CD4-positive, alpha-beta T cell treated with Interleukin-17A for 4 hours (primary cell): ENCODE data around the gene NEK1.
"Not testable (repeated sequence)": the region's sequence is repeated elsewhere in the genome, so short reads cannot be mapped to it uniquely, and the experiment has no call there.

Experiments
- DNase-seq: peaks from one replicate; pipeline ENCODE4 v3.0.0-alpha.2; 2020; ENCODE audit warnings: mixed read lengths

Gene NEK1

DNA sequence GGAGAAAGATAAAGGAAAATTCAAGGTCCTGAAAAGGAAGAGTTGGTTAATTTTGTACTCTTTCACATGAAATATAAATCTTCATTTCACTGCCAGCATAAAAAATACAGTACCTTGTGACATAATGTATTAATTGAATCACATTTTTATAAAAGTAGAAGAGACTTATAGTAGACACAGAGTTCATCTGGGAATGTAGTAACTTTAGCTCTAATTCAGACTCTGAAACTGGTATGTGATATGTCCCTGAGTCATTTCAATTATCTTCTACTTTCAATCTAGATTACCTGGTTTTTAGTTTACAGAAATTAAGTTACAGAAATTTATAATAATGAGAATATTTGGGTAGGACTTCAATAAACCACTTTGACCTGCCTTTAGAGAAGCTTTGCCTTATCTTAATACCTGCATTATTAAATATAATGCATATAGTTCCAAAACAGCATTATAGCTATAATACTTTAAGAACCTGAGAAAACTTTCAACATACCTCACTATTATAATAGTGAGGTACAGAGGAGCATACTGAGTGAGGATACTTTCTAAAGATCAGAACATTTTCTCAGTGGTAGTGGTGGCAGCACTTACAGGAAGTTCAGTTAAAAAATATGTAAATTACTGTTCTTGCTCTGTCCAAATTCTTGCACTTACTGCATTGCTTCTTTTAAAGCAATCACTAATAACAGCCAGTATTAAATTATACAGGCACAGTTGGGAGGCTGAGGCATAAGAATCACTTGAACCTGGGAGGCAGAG, 11.2 kb downstream of the NEK1 start:
- no peak for DNase-seq

DNA sequence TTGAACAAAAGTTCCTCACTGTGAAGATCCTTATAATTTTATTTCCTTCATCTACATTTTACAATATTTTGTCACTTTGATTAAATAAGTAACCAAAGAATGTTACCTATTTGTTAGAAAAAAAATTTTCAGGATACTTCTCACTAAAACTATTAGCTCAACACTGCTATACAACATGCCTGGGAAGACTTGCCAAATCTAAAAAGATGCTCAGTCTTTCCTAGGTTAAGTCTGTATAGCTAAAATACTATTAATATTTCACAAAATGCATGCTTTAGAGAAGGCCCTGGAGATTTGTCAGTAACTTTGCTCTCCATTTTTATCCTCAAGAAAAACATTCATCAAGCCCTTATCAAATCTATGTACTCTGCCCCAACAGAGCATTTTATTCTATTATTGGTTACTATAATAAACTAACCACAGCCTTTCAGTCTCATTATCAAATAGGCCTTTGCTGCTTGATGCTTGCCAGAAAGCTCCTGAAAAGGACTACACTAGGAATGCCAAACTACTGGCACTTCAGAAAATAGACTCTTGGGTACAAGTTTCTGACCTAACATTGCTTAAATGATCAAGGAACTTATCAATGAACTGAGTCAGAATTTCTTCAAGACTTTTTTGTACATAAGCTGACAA, 17.7 kb downstream of the NEK1 start:
- DNase-seq: no peak

DNA sequence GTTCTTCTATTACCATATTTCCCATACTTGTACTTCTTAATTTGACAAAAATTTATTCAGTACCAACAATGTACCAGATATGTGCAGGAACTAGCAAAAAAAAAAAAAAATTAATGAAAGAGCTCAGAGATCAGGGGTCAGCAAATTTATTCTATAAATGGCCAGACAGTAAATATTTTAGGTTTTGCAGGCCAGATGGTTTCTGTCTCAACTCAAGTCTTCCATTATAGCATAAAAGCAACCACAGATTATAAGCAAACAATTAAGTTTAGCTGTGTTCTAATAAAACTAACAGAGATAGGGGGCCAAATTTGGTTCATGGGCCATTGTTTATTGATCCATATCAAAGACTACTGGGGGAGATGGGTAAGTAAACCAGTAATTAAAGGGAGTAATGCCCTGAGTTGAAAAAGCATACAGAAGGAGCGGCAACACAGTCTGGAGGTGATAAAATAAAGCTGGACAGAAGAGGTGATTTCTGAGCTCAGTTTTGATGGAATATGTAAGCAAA, 19.3 kb downstream of the NEK1 start:
- no peak for DNase-seq

DNA sequence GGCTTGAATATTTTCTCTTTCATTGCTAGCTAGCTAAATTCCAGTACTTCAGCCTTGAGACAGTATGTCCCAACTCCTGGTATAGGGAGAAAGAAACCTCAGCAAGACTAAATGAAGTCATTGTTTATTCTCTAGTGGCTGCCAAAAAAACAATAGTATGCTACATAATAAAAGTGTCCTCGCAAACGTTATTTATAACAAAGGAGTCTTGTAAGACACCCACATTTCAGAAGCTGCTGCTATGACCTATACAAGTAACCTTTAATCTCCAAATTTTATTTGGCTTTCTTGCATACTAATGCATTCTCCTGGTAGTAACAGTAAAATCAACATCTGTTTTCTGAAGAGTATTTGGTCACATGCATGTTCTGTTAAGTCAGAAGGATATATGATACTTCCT, 28.8 kb downstream of the NEK1 start:
- no peak for DNase-seq

DNA sequence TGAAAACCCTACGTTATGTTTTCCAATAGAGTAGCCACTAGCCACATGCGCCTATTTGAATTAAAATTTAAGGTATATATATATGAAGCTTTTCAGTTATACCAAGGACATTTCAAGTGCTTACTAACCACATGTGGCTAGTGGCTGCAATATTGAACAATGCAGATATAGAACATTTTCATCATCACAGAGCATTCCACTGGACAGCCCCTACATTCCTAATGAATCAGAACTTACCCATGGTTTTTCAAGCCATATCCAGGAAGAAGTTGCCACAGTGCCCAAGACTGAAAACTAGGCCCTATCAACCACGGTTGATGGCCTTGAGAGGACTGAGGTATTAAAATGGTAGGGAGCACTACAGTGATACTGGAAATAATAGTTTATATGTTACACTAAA, 29.7 kb downstream of the NEK1 start:
- DNase-seq: no peak

DNA sequence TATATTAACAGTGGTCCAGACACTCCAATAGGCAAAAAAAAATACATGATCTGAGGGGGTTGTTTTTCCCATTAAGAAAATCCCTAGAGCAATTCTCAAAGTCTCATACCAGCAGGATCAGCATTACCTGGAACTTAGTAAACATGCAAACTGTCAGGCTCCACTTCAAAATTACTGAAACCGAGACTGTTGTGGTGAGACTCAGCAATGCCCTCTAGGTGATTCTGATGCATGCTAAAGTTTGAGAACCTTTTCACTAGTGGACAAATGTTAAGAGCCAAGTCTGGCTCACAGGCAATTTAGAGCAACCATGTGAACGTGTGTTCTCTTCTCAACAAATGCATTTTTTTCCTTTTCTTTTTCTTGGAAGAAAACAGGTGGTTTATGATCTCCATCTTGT, 30.2 kb downstream of the NEK1 start:
- DNase-seq: no peak

DNA sequence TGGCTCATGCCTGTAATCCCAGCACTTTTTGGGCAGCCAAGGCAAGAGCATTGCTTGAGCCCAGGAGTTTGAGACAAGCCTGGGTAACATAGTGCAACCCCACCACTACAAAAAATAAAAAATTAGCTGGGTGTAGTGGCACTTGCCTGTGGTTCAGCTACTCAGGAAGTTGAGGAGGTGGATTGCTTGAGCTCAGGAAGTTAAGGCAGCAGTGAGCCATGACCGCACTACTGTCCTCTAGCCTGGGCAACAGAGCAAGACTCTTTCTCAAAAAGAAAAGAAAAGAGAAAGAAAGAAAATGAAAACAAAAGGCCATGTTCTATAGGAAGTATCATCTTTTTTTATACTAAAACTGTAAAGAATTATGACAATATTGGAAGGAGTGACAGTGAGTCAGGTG, 38.5 kb downstream of the NEK1 start:
- DNase-seq: no peak

DNA sequence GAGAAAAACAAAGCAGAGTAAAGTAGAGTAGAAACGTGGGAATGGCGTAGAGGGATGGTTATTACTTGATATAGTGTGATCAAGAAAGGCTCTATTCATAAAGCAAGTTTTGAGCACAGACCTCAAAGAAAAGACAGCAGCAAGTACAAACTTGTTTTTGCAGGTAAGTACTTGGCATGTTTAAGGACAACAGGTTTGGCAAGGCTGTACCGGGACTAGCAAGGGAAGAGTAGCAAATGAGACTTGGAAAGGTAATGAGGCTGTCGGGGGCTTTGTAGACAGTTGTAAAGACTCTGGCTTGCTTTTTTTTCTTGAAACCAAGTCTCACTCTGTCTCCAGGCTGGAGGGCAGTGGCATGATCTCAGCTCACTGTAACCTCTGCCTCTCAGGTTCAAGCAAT, 40.9 kb downstream of the NEK1 start:
- DNase-seq: no peak

DNA sequence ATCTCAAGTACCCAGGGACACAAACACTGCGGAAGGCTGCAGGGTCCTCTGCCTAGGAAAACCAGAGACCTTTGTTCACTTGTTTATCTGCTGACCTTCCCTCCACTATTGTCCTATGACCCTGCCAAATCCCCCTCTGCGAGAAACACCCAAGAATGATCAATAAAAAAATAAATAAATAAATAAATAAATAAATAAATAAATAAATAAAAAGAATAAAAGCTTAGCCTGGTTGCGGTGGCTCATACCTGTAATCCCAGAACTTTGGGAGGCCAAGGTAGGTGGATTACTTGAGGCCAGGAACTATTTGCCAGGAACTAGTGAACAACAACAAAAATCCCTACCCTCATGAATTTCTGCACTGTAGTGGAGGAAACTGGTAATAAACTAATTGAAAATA, 41.4 kb downstream of the NEK1 start:
- DNase-seq: not testable (repeated sequence)

DNA sequence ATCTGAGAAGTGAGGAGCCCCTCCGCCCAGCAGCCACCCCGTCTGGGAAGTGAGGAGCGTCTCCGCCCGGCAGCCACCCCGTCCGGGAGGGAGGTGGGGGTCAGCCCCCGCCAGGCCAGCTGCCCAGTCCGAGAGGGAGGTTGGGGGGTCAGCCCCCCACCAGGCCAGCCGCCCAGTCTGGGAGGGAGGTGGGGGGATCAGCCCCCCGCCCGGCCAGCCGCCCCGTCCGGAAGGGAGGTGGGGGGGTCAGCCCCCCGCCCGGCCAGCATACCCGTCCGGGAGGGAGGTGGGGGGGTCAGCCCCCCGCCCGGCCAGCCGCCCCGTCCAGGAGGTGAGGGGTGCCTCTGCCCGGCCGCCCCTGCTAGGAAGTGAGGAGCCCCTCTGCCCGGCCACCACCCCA, 42.1 kb downstream of the NEK1 start:
- not testable (repeated sequence) for DNase-seq

DNA sequence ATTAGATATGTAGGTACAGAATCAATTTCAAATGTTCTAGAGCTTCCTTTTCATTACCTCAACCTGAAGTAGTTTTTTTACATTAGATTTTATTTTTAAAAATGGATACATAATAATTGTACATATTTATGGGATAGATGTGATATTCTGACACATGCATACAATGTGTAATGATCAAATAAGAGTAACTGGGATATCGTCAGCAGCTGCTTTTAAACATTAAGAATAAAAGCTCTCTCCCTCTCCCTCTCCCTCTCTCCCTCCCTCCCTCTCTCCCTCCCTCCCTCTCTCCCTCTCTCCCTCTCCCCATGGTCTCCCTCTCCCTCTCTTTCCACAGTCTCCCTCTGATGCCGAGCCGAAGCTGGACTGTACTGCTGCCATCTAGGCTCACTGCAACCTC, 43.2 kb downstream of the NEK1 start:
- not testable (repeated sequence) for DNase-seq

DNA sequence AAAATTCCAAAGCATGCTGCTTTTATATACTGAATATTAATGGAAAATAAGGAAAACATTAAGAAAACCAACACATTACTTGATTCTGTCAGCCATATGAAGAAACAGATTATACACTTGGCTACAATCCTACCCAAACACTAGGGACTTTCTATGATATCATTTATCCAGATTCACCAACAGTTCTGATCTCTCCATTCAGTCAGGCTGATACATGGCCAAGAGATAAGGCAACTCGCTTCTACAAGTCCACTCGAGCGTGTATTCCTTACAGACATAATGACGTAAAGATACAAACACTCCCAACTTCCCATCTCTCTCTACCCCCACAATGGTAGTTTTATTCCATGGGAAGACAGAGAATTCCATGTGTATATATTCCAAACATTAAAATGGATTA, 44.5 kb downstream of the NEK1 start:
- DNase-seq: no peak

DNA sequence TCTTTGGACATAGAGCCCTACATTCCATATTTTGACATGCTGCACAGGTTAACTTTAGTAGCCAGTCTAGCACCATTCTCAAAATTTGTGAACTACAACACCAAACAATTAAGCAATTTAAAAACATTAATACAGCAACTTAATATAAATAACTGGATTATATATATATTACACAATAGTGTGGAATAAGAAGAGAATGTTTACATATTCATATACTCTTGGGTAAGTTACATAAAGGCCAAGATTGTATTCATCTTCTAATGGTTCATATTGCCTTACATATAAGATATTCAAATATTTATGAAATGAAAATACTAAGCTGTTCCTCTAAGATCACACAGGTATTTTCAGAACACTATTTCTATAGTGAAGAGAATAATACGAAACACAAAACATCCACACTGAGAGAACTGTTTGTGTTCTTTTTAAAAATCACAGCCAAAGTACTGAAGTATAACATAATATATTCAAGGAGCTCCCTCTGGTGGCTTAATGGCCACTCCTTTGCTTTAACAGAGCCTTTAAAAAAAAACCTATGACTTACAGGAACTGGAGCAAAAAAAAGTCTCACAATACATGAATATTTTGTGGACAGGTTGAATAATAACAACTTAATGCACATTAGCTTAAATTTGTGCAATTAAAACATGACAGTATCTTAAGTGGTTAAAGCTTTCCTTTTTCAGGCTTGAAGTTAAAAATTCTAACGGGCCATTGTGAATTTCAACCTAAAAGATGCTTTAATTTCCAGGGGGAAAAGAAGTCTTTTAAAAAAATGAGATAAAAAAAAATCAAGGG, 46.2 kb downstream of the NEK1 start:
- DNase-seq: peak; percentile 42

DNA sequence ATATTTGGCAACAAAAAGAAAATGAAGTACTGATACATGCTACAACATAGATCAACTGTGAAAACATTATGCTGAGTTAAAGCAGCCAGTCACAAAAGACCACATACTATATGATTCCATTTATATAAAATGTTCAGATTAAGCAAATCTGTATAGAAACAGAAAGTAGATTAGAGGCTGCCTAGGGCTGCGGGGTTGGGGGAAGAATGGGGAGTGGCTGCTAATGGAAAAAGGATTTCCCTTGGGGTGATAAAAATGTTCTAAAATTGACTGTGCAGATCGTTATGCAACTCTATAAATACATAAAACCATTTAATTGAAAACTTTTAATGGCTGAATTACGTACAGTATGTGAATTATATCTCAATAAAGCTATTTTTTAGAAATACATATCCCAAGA, 46.8 kb downstream of the NEK1 start:
- no peak for DNase-seq

DNA sequence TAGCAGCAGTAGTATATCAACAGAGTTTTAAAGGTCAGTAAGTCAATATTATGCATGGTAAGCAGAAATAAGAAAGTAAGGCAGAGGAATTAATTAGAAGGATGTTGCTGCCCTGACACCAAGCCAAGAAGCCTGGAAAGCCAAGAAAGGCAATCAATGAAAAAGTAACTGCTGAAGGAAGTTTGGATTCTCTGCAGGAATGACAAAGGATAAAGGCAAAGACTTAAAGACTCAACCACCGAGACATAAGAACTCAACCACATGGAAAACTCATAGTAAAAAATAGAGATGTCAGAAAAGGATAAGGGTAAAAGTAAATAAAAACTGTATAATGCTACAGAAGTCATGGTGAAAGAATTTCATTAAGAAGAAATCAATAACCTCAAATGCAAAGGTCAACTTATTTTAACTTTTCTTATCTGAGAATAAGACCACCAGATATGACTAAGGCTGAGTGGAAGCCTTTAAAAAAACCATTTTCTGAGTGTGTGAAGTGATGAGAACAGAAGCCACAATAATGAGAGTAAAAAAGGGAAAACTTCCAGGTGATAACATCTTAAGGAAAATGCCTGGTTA, 55.2 kb downstream of the NEK1 start:
- no peak for DNase-seq

DNA sequence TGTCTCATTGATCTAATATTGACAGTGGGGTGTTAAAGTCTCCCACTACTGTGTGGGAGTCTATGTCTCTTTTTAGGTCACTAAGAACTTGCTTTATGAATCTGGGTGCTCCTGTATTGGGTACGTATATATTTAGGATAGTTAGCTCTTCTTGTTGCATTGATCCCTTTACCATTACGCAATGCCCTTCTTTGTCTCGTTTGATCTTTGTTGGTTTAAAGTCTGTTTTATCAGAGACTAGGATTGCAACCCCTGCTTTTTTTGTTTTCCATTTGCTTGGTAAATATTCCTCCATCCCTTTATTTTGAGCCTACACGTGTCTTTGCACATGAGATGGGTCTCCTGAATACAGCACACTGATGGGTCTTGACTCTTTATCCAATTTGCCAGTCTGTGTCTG, 65.8 kb downstream of the NEK1 start:
- DNase-seq: not testable (repeated sequence)

DNA sequence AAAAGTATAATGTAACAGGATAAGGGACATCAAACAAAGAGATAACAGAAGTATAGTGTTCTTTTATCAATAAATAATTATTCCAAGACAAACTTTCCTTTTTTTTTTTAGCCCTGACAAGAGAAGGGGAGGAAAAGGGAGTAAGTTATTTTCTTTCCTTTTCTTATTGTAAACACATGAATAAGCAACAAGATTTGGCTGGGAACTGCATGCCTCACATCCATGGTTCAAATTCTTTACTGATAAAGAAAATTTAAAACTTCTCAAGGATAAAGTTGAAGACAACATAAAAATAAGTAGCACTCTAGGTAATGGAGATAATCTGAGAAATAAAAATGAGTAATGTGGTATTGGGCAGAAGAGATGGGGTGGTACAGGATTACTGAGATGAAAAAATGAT, 71.6 kb downstream of the NEK1 start:
- DNase-seq: no peak

DNA sequence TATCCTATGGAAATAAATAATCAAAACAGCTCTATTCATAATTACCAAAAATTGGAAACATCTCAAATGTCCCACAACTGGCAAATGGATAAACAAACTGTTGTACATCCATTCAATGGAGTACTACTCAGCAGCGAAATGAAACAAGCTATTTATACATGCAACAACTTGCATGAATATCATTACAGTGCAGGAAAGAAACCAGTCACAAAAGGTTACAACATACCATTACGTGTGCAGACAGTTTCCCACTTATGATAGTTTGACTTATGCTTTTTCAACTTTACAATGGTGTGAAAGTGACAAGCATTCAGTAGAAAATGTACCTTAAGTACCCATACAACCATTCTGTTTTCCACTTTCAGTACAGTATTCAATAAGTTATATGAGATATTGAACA, 82.3 kb downstream of the NEK1 start:
- DNase-seq: no peak

DNA sequence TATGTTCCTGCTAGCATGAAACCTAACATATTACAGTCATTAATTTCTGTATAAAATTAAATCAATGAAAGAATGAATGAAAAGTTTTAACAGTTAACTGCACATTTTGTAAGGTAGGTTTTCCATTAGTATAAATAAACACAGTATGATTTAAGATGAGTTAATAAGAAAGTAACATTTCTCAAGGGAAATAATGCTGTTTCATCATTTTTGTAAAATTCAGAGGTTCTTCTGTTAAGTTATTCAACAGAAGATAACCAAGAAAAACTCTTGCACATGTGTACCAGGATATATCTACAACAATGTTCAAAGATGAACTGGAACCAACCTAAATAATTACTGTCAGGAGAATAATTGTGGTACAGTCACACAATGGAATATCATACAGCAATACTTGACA, 88.6 kb downstream of the NEK1 start:
- DNase-seq: no peak

DNA sequence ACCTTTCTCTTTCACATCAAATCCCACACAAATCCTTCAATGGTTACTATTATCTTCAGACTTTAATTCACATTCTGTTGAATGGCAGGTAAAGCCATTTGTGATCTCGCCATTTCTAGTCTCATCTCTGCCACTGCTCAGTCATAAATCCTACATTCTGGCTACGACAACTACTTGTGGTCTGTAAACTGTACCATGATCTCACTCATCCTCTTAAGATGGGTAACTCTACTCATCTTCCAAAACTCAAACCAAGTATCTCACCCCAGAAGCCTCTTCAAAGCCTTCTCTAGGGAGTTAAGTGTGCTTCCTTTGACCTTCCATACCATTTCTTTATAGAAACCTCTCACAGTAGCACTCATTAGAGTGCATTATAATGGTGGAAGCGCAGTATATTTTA, 101.8 kb downstream of the NEK1 start:
- DNase-seq: no peak

DNA sequence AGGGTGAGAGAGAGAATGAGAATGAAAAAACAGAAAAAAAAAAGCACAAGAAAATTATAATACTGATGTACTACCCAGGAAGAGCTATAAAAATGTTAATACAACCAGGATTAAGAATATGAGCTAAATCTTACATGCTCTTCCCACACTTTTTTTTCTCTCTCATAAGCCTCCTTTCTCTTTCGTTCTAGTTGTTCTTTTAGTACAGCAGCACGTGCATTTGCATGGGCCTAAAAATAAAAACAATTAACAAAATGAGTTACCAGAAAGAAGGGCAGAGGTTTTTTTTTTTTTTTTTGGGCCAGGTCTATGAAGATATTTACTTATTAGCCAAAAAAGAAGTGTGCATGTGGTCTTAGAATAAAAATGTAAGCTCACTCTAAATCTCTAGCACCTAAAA, 105.5 kb downstream of the NEK1 start:
- no peak for DNase-seq

DNA sequence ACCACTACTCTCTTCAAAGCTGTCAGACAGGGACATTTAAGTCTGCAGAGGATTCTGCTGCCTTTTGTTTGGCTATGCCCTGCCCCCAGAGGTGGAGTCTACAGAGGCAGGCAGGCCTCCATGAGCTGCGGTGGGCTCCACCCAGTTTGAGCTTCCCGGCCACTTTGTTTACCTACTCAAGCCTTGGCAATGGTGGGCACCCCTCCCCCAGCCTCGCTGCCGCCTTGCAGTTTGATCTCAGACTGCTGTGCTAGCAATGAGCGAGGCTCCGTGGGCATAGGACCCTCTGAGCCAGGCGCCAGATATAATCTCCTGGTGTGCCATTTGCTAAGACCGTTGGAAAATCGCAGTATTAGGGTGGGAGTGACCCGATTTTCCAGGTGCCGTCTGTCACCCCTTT, 112.5 kb downstream of the NEK1 start:
- DNase-seq: not testable (repeated sequence)

DNA sequence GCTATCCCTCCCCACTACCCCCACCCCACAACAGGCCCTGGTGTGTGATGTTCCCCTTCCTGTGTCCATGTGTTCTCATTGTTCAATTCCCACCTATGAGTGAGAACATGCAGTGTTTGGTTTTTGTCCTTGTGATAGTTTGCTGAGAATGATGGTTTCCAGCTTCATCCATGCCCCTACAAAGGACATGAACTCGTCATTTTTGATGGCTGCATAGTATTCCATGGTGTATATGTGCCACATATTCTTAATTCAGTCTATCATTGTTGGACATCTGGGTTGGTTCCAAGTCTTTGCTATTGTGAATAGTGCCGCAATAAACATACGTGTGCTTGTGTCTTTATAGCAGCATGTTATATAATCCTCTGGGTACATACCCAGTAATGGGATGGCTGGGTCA, 118.1 kb downstream of the NEK1 start:
- DNase-seq: not testable (repeated sequence)

DNA sequence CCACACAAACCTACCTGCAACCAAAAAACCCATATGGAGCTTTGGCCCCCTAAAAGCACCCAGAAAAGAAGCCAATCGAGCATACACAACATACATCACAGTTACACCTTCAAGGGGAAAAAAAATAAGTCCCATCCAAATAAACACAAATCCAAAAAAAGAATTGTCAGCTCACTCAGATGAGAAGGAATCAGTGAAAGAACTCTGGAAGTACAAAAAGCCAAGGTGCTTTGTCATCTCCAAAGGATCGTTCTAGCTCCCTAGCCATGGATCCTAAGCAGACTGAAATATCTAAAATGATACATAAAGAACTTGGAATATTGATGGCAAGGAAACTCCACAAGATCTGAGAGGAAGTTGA, 119.2 kb downstream of the NEK1 start:
- no peak for DNase-seq
